ENCODE results near the gene THY1.
"Not testable (repeated sequence)": the region's sequence is repeated elsewhere in the genome, so short reads cannot be mapped to it uniquely, and the experiment has no call there.

The THY1 gene

GRCh38 chr11:119422809-119423508 lies at the start of gene THY1:
Gene THY1 (minus strand): TSS chr11:119423172. CDS start chr11:119420905, 2,267 bp downstream.
- DNase-seq = no peak

- DNase-seq = no peak
These were observed 49.3 kb upstream of the THY1 start for GRCh38 chr11:119472186-119472855.

GRCh38 chr11:119471329-119471728 lies 48.4 kb upstream of the THY1 start:
- no peak for DNase-seq

GRCh38 chr11:119470317-119471291 lies 47.6 kb upstream of the THY1 start:
- DNase-seq = no peak

- DNase-seq = no peak
These were observed 46.5 kb upstream of the THY1 start for GRCh38 chr11:119469506-119469905.

GRCh38 chr11:119468511-119468910 lies 45.5 kb upstream of the THY1 start:
- no peak for DNase-seq

- no peak for DNase-seq
These were observed 38.4 kb upstream of the THY1 start for GRCh38 chr11:119461229-119461963.

- no peak for DNase-seq
These were observed 37.6 kb upstream of the THY1 start for GRCh38 chr11:119460582-119460981.

GRCh38 chr11:119460097-119460496 lies 37.1 kb upstream of the THY1 start:
- DNase-seq = no peak

GRCh38 chr11:119459293-119459976 lies 36.5 kb upstream of the THY1 start:
- DNase-seq = no peak

- not testable (repeated sequence) for DNase-seq
These were observed 32.7 kb upstream of the THY1 start for GRCh38 chr11:119455708-119456107.

- not testable (repeated sequence) for DNase-seq
These were observed 32.3 kb upstream of the THY1 start for GRCh38 chr11:119455241-119455640.

- DNase-seq = no peak
These were observed 30.9 kb upstream of the THY1 start for GRCh38 chr11:119453881-119454280.

GRCh38 chr11:119450590-119451326 lies 27.8 kb upstream of the THY1 start:
- DNase-seq = no peak

- no peak for DNase-seq
These were observed 26.5 kb upstream of the THY1 start for GRCh38 chr11:119449498-119449897.

- DNase-seq = no peak
These were observed 25.4 kb upstream of the THY1 start for GRCh38 chr11:119448380-119448779.

GRCh38 chr11:119447664-119448242 lies 24.8 kb upstream of the THY1 start:
- no peak for DNase-seq

- DNase-seq = no peak
These were observed 24.1 kb upstream of the THY1 start for GRCh38 chr11:119446871-119447663.

- DNase-seq = no peak
These were observed 23.5 kb upstream of the THY1 start for GRCh38 chr11:119446434-119446833.

- DNase-seq = no peak
These were observed 22.9 kb upstream of the THY1 start for GRCh38 chr11:119445850-119446249.
